Fibroblast of lung (primary cell): ENCODE measurements around the gene KCTD13. TPM values are rescaled to one million over a fixed set of nuclear protein-coding genes. Genes with fewer than 3 reads are reported as not detected.
A peak's percentile ranks its signal among the peaks of the same experiment; 100 is the strongest.

ENCODE experiments used
- DNase-seq, 2 donors: peaks; one replicate each; pipeline versions ENCODE4 v3.0.0 to v3.0.0-alpha.2; 2010; ENCODE audit warnings: low read depth in 2 of 2
- H2AFZ ChIP-seq: 2 replicates; pipeline ENCODE4 v1.5.1; 2012; ENCODE audit warnings: low read length, control low read depth, inconsistent platforms
- H3K27ac ChIP-seq: 2 replicates; pipeline ENCODE4 v1.5.1; 2011; ENCODE audit warnings: low read length, control low read depth; ENCODE audit not compliant: insufficient read depth
- H3K27me3 ChIP-seq: 2 replicates; pipeline ENCODE4 v1.5.1; 2011; ENCODE audit warnings: mild to moderate bottlenecking, low read length; ENCODE audit not compliant: control insufficient read depth, insufficient read depth
- H3K36me3 ChIP-seq: 2 replicates; pipeline ENCODE4 v1.5.1; 2011; ENCODE audit warnings: low read length; ENCODE audit not compliant: control insufficient read depth, insufficient read depth
- H3K4me1 ChIP-seq: 2 replicates; pipeline ENCODE4 v1.5.1; 2011; ENCODE audit warnings: low read length; ENCODE audit not compliant: control insufficient read depth, insufficient read depth; ENCODE audit errors: extremely low read depth
- H3K4me2 ChIP-seq: 2 replicates; pipeline ENCODE4 v1.5.1; 2011; ENCODE audit warnings: low read length, control low read depth; ENCODE audit not compliant: insufficient read depth; ENCODE audit errors: extremely low read depth
- H3K4me3 ChIP-seq, 4 experiments: fragments of 200-600 bp in 1 of 4; sonication (generic) in 1 of 4; replicated peaks in 1 of 4; 2 replicates each; pipeline ENCODE4 v1.5.1; 2011 to 2016; ENCODE audit warnings: low read length in 4 of 4, low read depth in 3 of 4, mild to moderate bottlenecking in 3 of 4, control low read depth in 2 of 4, inconsistent platforms in 1 of 4, mixed read lengths in 1 of 4; ENCODE audit not compliant: insufficient read depth in 1 of 4; ENCODE audit errors: control extremely low read depth in 1 of 4
- H3K79me2 ChIP-seq: 2 replicates; pipeline ENCODE4 v1.5.1; 2012; ENCODE audit warnings: mild to moderate bottlenecking, low read length, inconsistent platforms; ENCODE audit not compliant: control insufficient read depth, insufficient read depth
- H3K9ac ChIP-seq: 2 replicates; pipeline ENCODE4 v1.5.1; 2011; ENCODE audit warnings: mild to moderate bottlenecking, low read length, control low read depth; ENCODE audit not compliant: insufficient read depth
- H3K9me3 ChIP-seq: 2 replicates; pipeline ENCODE4 v1.5.1; 2012; ENCODE audit warnings: low read depth, low read length; ENCODE audit not compliant: control insufficient read depth, insufficient read depth
- H4K20me1 ChIP-seq: 2 replicates; pipeline ENCODE4 v1.5.1; 2011; ENCODE audit warnings: low read length; ENCODE audit not compliant: control insufficient read depth, insufficient read depth; ENCODE audit errors: extremely low read depth
- CTCF ChIP-seq, 2 donors: IDR thresholded peaks in 1 of 2; conservative IDR thresholded peaks in 1 of 2; 1 replicate in 1 of 2; 2 replicates in 1 of 2; pipeline ENCODE4 v1.5.1; 2011 to 2012; ENCODE audit warnings: low read length in 2 of 2, control low read depth in 1 of 2, inconsistent platforms in 1 of 2, low read depth in 1 of 2, mild to moderate bottlenecking in 1 of 2
- EZH2 ChIP-seq: IDR thresholded peaks from 2 replicates; pipeline ENCODE4 v1.5.1; 2012; ENCODE audit warnings: low read length, control low read depth, mild to moderate bottlenecking; ENCODE audit errors: missing control alignments
- polyA plus RNA-seq, 2 donors: library from polyadenylated mRNA; depleted of rRNA in 1 of 2; stranded (reverse) in 1 of 2; unstranded in 1 of 2; fragments of >200 nt; gene quantifications; 2 replicates each; pipeline ENCODE4 v1.2.1, GENCODE V29; 2011 to 2012; ENCODE audit warnings: missing spikeins in 1 of 2
- total RNA-seq: library from RNA; depleted of rRNA; stranded (reverse); fragments of >200 nt; gene quantifications from 2 replicates; pipeline ENCODE4 v1.2.1, GENCODE V29; 2014

KCTD13 gene
- total and polyA plus RNA-seq, 2 donors (not counting 1 experiment from before 2014, with no cell fraction given) = 5.9 to 6.3 TPM

DNA sequence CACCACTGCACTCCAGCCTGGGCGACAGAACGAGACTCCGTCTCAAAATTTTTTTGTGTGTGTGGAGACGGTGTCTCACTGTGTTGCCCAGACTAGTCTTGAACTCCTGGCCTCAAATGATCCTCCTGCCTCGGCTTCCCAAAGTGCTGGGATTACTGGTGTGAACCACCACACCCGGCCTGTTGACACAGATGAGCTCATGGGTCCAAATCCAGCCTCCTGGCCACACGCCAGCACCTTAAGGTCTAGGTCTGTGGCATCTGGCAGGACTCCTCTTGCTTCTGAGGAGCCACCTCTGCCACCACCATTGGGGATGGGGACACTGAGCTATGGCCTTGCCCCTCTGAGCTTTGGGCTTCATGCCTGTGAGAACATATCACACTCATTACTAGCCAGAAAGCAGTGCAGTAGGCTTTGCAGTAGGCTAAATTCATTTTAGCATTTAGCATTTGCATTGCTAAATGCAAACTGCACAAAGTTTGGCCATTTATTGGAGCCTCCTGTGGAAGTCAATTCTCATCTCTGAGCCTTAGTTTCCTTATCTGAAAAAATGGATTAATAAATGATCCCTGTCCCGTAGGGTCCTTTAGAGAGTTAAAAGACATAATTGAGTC lies 57.5 kb downstream of the KCTD13 start:
- TF ChIP-seq EZH2 = no peak
- no peak for TF ChIP-seq CTCF (conservative IDR thresholded peaks at IDR 0.05 in 1 of 2, IDR thresholded peaks at IDR 0.05 in 1 of 2; ENCODE audit: low read depth in 1 of 2, low read length in 2 of 2)
- Histone ChIP-seq H3K4me3 (no peak overlapping the region), H3K27ac (no peak overlapping the region), H3K36me3 (no peaks in the 10 kb centered on the region), H3K4me1 (no peaks in the 10 kb centered on the region), H3K27me3 (no peaks in the 10 kb centered on the region), H2AFZ (no peak overlapping the region), H4K20me1 (no peaks in the 10 kb centered on the region), H3K79me2 (no peaks in the 10 kb centered on the region), H3K9ac (no peak overlapping the region), H3K4me2 (no peak overlapping the region), H3K9me3 (no peaks in the 10 kb centered on the region)
- no peak for DNase-seq

DNA sequence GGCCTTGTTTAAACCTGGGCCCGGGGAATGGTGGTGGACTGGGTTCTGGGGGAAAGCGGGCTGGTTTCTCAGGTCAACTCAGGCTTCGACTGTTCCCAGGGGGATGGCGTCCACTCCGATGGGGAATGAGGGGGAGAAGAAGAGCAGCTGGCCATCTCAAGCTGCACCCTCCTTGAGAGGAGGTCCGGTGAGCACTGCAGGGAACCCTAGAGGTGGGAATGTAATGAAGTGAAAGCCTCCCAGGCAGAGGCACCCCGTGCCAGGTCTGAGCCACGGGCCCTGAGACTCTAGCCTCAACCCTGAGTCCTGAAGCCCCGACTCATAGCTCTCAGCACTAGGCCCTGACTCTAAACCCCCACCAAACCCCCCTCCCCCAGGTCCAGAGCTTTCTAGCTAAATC lies 61.8 kb downstream of the KCTD13 start:
- Histone ChIP-seq H3K4me2 (no peak overlapping the region), H3K4me1 (no peaks in the 10 kb centered on the region), H3K36me3 (peaks cover 3% of the 10 kb centered on the region), H4K20me1 (no peaks in the 10 kb centered on the region), H3K9ac (no peak overlapping the region), H3K79me2 (peaks cover 14% of the 10 kb centered on the region), H2AFZ (no peak overlapping the region), H3K9me3 (no peaks in the 10 kb centered on the region), H3K27me3 (no peaks in the 10 kb centered on the region), H3K27ac (no peak overlapping the region), H3K4me3 (no peak overlapping the region)
- no peak for TF ChIP-seq CTCF (conservative IDR thresholded peaks at IDR 0.05 in 1 of 2, IDR thresholded peaks at IDR 0.05 in 1 of 2; ENCODE audit: low read depth in 1 of 2, low read length in 2 of 2)
- TF ChIP-seq EZH2 = no peak
- DNase-seq = no peak

DNA sequence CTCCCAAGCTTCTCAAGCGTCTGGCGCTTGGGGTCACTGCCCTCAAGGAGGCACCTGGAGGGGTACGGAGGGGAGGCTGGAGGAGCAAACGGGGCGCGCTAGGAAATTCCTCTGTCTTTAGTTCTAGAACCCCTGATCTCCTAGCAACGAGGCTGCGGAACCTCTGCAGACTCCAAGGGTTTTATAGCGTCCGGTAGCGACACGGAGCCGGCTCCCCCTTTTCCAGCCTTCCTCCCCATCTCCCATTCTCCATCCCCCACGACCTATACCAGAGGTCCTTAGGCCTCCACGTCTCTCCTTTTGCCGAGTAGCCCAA lies 62.4 kb downstream of the KCTD13 start:
- H3K9ac ChIP-seq = no peak overlapping the region

More for the DNA sequence above, 62.4 kb downstream of the KCTD13 start:
- Histone ChIP-seq H3K27me3 (no peaks in the 10 kb centered on the region), H3K36me3 (peaks cover 7% of the 10 kb centered on the region), H3K79me2 (peaks cover 14% of the 10 kb centered on the region), H3K4me1 (no peaks in the 10 kb centered on the region), H3K27ac (no peak overlapping the region), H3K9me3 (no peaks in the 10 kb centered on the region), H2AFZ (peak overlapping the region; percentile 51), H3K4me2 (peak overlapping the region; percentile 13), H4K20me1 (no peaks in the 10 kb centered on the region), H3K4me3 (peak overlapping the region in 3 of 4 experiments; percentile 9 to 92 (median 13))
- TF ChIP-seq CTCF (conservative IDR thresholded peaks at IDR 0.05 in 1 of 2, IDR thresholded peaks at IDR 0.05 in 1 of 2; ENCODE audit: low read depth in 1 of 2, low read length in 2 of 2) (no peak), EZH2 (no peak)
- DNase-seq = no peak
